ENCODE results near the gene TRIM3. TPM values are rescaled to one million over a fixed set of nuclear protein-coding genes. Genes with fewer than 3 reads are reported as not detected.

The TRIM3 gene
- total and polyA plus RNA-seq, 2 of the 8 experiments (the other 6 are each of a cell fraction or from before 2014, with no cell fraction given), result 10.7 to 14.3 TPM

- Histone ChIP-seq H4K8ac (ENCODE audit: extremely low read depth, insufficient read depth, low read length) (peak within 1 kb of the TSS; percentile 94), H3K27me3 (replicated peaks in 1 of 4; ENCODE audit: control insufficient read depth in 3 of 4, extremely low read depth in 1 of 4, insufficient read depth in 3 of 4, low read length in 3 of 4) (no peaks in the 10 kb centered on the region), H2BK120ac (replicated peaks; ENCODE audit: low read depth, low read length) (no peak within 1 kb of the TSS), H3K23ac (ENCODE audit: insufficient read length) (no peak within 1 kb of the TSS), H3K36me3 (ENCODE audit: control insufficient read depth in 2 of 4, insufficient read depth in 4 of 4, low read length in 3 of 4) (peaks cover 22 to 71% (median 43%) of the 10 kb centered on the region in 4 experiments), H3K79me1 (ENCODE audit: low read depth, low read length) (peaks cover 14% of the 10 kb centered on the region), H2BK12ac (ENCODE audit: low read depth, low read length) (peak within 1 kb of the TSS; percentile 94), H3K18ac (ENCODE audit: extremely low read depth, low read length) (peak within 1 kb of the TSS; percentile 81; the same call in 1 of the 2 replicates), H3K27ac (ENCODE audit: low read depth, low read length) (peak within 1 kb of the TSS; percentile 93), H3K4me1 (replicated peaks in 1 of 4; ENCODE audit: control insufficient read depth in 3 of 4, insufficient read depth in 4 of 4, low read length in 3 of 4) (peaks cover 4 to 13% (median 5%) of the 10 kb centered on the region in 4 experiments), H4K91ac (replicated peaks; ENCODE audit: insufficient read length, low read length) (peak within 1 kb of the TSS; percentile 78), H2BK20ac (ENCODE audit: low read length) (no peak within 1 kb of the TSS), H3K4me3 (ENCODE audit: extremely low read depth in 1 of 4, insufficient read depth in 2 of 4, low read depth in 3 of 4, low read length in 4 of 4) (peak within 1 kb of the TSS; percentile 89 to 100 (median 100)), H3K23me2 (ENCODE audit: low read depth, low read length) (peaks cover 11% of the 10 kb centered on the region), H2BK15ac (ENCODE audit: low read length) (0 out of 2 replicates have a peak within 1 kb of the TSS, but pooled peaks have one; percentile 67), H2AK5ac (ENCODE audit: low read depth, low read length) (peak within 1 kb of the TSS; percentile 91), H3K4me2 (ENCODE audit: insufficient read depth in 1 of 2, low read depth in 2 of 2, low read length in 2 of 2) (peak within 1 kb of the TSS; percentile 97 to 99), H3K9ac (replicated peaks in 1 of 4; ENCODE audit: extremely low read depth in 1 of 4, low read depth in 3 of 4, low read length in 3 of 4) (peak within 1 kb of the TSS; percentile 95 to 98 (median 97)), H4K5ac (ENCODE audit: insufficient read length, low read depth, low read length) (peak within 1 kb of the TSS; percentile 74), H3K9me3 (ENCODE audit: insufficient read depth in 2 of 2, low read depth in 1 of 2, low read length in 1 of 2) (no peaks in the 10 kb centered on the region), H3K14ac (ENCODE audit: insufficient read length) (no peak within 1 kb of the TSS), H3K4ac (replicated peaks; ENCODE audit: insufficient read length, low read depth, low read length) (peak within 1 kb of the TSS; percentile 41), H2AFZ (ENCODE audit: low read length) (peak within 1 kb of the TSS; percentile 0; the same call in 1 of the 2 replicates), H4K20me1 (replicated peaks in 1 of 2; ENCODE audit: control insufficient read depth in 1 of 2, insufficient read depth in 2 of 2, low read length in 2 of 2) (peaks cover 1 to 12% of the 10 kb centered on the region in 2 experiments), H2BK5ac (ENCODE audit: low read depth, low read length) (peak within 1 kb of the TSS; percentile 92), H3K79me2 (ENCODE audit: control insufficient read depth in 1 of 2, insufficient read depth in 2 of 2, low read length in 2 of 2) (peaks cover 14 to 39% of the 10 kb centered on the region in 2 experiments), H3K56ac (replicated peaks; ENCODE audit: insufficient read length, low read depth, low read length) (peak within 1 kb of the TSS; percentile 70)
- FAIRE-seq, result peak; percentile 73
- WGBS, 2 experiments (ENCODE audit: extremely low coverage in 1 of 2, insufficient coverage in 1 of 2, insufficient read length in 1 of 2, insufficient replicate concordance in 2 of 2, low coverage in 1 of 2, low lambda C conversion rate in 2 of 2, missing lambda C conversion rate in 1 of 2), result 2% methylated on average over 61 of the region's 66 CpGs; no CpG with 5 or more reads in 1 of the 2 experiments
- DNase-seq (ENCODE audit: low read depth in 1 of 2, low spot score in 2 of 2), result peak; percentile 84 to 95
- CTCF ChIA-PET (ENCODE audit: partially characterized antibody), result interaction anchor here (0.6 to 2.5 kb wide), 12 partner anchors 9 to 211 kb away, joined by 3 to 12 read pairs (median 4); partner anchors contain the start of gene DNHD1
- POLR2A ChIA-PET (ENCODE audit: partially characterized antibody), result interaction anchor here (0.5 to 2.2 kb wide), 17 partner anchors 8 to 1484 kb away, joined by 3 to 13 read pairs (median 4); partner anchors contain the start of genes DNHD1, HPX, NLRP10 and SMPD1
- TF ChIP-seq ASH2L (IDR thresholded peaks at IDR 0.05; ENCODE audit: low read length) (peak; percentile 67), POLR2A (IDR thresholded peaks at IDR 0.05; ENCODE audit: control extremely low read depth in 1 of 2, low read depth in 2 of 2, low read length in 2 of 2) (peak; percentile 76 to 90), KDM5A (IDR thresholded peaks at IDR 0.05; ENCODE audit: low read length) (peak; percentile 61; the same call in 1 of the 2 replicates), TAF1 (IDR thresholded peaks at IDR 0.05; ENCODE audit: low read depth, low read length) (peak; percentile 89), TAF7 (optimal IDR thresholded peaks at IDR 0.05; ENCODE audit: borderline replicate concordance, low read depth, low read length) (peak; percentile 10), RXRA (IDR thresholded peaks at IDR 0.05; ENCODE audit: insufficient read depth, low read depth, low read length) (no peak), CREB1 (IDR thresholded peaks at IDR 0.05) (peak; percentile 97), TEAD4 (IDR thresholded peaks at IDR 0.05; ENCODE audit: low read depth, low read length) (peak; percentile 84), GTF2F1 (IDR thresholded peaks at IDR 0.05; ENCODE audit: borderline replicate concordance, low read depth, low read length) (0 out of 2 replicates have a peak, but pooled peaks have one; percentile 22)
These were observed 7.5 kb upstream of the TRIM3 start, which contains the start of the genes ARFIP2 and TIMM10B for GRCh38 chr11:6481012-6481923. ARFIP2 (minus strand) TSS chr11:6481331; CDS start chr11:6480421, 910 bp downstream. TIMM10B (plus strand) TSS chr11:6481501; CDS start chr11:6481517, 16 bp downstream.

Data from H1 (cell line).